NCI-H1105 treated with DMSO at 0.1 percent for 48 hours (cell line): Measurements from ENCODE around the gene COMP.
A peak's percentile ranks its signal among the peaks of the same experiment; 100 is the strongest.
"Not testable (repeated sequence)": the region's sequence is repeated elsewhere in the genome, so short reads cannot be mapped to it uniquely, and the experiment has no call there.

ENCODE experiments used
- DNase-seq: peaks from one replicate; lab custom pipeline; 2025; lab: John Stamatoyannopoulos, UW

COMP gene

DNA sequence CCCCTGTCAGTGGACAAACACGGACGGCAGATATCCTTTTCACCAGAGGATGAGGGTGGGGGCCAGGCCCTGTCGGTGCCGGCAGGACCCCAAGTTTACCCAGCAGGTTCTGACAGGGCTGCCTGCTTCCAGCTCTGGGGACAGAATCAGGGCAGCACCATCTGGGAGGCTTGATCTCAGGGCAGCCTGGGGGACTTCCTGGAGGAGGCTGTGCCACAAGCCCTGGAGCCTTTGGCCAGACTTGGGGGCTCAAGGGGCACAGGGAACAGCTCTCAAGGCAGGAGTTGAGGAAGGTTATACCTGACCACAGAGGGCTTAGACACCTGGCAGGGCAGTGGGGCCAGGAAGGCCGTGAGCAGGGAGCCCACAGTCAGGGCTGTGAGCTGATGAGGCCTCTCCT lies 45.2 kb downstream of the COMP start:
- no peak for DNase-seq

DNA sequence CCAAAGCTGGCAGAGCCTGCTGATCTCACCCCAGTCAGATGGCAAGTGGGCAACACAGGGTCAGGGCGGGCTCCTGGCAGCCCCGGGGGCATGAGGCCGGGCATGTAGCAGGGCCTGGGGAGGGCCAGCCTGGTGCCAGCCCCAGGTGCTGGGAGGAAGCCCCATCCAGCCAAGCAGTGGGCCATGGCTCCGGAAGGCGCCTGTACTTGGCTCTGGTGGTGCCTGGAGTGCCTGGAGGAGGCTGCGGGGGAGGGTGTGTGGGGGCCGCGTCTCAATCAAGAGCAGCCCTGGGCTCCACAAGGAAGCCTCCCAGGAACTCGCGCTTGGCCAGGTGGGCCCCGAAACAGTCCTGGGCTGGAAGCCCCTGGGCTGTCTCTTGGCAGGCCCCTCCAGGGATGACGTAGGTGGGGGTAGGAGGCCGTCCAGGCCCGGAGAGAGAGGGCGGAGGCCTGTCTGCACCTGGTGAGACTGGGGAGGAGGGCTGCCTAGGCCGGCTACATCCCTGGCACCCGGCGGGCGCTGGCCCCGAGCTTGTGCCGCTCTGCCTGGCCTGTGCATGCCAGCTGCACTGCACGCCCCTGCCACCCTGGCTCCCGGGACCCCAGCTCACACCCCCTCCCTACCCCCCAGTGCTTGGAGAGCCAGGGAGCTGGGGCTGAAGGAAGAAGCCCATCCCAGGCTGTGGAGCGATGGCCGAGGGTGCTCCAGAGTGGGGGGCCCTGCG lies 45.9 kb downstream of the COMP start:
- DNase-seq = no peak

DNA sequence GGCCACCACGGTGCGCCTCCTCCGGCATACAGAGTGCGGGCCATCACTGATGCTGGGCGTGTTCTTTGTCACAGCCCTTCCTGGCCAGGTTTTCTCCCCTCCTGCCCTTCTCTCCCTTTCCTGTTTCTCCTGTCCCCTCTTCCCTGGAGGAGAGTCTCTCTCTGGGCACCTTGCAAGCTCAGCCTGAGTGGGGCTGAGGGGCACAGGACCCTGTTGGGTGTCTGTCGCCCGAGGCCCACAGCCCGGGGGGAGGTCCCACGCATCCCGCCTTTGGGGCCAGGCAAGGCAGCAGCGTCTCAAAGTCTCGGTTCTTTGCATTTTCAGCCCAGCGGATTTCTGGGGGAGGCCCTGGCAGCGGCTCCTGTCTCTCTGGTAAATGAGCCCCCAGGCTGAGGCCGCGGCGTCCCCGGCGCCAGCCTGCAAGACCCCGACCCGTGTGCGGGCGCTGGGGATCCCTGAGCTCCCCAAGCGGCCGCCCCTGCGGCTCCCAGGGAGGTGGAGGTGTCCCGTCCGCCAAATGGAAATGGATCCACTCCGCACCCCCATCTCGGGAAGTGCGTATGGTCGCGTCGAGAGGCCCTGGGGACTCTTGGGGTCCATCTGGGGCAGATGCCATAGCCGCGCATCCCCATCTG lies 47.2 kb downstream of the COMP start:
- DNase-seq = no peak

DNA sequence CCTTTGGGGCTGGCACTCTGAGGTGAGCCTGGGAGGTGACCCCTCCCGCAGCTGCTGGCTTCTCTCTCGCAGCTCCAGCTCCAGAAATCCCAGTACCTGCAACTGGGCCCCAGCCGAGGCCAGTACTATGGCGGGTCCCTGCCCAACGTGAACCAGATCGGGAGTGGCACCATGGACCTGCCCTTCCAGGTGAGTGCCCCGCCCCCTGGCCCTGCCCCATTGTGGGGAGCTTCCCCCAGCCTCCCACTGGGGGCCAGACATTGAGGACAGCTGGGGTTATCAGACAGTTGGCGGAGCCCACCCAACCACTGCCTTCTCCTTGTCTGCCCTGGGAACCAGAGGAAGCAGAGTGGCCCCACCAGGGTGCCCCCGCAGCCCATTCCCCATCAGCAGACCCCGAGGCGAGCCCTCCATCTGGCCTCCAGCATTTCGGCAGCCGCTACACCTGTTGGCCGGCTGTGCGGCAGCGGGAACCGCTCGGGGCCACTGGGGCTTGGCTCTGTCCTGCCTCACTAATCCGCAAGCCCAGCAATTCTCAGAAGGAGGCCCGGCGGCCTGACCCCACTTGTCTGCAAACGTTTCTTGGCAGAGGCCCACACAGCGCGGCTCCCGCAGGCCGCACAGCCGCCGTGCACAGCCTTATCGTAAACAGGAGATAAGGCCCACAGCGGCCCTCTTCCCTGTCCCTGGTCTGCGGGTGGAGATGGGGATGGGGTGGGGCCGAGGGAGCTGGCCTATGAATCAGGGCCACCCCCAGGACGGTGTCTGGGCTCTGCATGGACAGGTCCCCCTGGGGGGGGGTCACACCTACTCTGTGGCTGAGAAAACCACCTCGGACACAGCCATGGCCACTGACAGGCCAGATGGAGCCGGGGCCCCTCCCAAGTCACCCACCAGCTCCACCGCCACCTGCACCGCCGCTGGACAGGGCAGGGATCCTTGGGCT lies 48.0 kb downstream of the COMP start:
- DNase-seq = no peak

DNA sequence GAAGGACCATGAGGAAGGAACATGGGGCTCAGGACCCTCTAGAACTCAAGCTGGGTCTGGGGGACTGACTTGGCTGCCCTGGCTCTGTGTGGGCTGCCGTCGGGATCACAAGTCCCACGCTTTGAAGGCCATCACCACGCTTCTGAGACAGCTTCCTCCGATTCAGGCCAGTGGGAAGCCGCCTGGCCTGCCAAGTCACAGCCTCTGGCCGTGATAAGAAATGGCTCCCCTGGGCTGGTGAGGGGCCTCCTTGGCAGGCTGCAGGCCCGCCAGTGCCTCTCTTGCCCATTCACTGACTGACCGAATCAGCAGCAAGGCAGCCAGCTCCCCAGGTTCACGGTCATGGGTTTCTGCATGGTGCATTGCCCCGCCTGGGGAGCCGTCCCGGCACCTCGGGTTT lies 48.8 kb downstream of the COMP start:
- no peak for DNase-seq

DNA sequence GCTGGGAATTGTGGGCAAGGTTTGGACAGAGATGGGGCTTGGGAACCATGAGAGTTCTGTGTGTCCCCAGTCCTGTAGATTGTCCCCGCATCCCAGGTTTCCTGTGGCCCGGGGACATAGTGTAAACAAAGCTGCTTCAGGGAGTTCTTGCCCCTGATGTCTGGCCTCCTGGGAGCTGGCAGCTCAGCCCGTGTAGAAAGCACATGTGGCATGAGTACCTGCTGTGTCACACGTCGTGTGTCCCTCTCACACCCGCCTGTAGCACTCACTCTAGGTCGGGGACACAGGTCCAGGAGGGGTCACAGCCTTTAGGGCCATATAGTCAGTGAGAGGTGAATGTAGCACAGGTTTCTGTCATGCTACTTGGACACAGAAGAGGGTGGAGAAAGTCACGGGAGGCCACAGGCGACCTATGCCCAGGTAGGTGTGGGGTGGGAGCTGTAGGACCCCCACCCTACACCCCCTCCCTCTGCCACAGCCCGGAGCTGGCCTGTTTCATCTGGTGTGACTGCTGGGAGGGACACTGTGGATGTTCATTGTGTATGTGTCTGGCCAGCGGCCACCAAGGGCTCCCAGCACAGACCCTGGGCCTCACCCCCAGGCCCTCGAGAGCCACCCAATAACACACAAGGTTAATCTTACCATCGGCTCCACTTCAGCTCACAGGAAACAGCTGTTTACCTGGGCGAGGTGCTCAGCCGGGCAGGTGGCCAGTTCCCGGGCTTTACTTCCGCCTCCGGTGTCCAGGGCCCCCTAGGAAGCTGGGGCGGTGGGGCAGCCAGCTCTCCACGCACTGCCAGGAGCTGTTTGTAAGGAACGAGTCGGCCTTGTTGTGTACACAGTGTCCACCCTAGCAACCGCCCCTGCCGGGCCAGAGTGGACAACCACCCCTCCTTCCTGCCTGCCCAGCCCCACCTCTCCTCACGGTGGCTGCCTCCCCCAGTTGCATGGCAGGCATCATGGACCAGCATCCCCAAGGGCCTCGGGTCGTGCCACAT lies 49.7 kb downstream of the COMP start:
- peak; percentile 24 for DNase-seq

DNA sequence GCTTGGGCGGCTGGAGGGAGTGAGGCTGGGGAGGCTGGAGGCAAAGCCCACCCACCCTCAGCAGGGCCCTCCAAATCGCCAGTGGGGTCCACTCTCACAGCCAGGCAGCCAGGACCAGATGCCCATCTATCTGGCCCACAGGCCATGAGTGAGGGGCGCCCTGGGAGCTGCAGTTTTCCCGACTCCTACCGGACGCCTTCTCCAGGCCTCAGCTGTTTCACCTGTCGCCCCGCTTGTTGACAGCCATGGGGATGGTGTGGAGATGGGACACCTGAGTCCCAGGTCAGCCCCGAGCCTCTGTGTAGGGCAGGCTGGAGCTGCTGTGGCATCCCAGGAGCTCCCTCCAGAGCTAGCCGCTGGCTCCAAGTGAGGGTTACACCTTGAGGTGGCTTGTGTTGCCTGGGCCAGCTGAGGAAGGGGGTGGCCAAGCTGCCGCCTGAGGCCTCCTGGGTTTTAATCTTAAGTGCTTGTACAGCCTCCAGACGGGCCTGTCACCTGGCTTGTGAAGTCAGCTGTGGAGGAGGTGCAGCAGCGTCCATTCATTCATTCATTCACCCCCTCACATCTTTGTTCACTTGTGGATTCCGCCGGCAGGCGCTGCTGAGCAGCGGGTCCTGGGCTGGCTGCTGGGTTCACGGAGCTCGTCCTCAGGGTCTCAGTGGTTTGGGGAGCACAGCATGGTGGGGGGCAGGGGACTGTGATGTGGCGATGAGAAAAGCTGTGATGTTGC lies 52.0 kb downstream of the COMP start:
- no peak for DNase-seq

DNA sequence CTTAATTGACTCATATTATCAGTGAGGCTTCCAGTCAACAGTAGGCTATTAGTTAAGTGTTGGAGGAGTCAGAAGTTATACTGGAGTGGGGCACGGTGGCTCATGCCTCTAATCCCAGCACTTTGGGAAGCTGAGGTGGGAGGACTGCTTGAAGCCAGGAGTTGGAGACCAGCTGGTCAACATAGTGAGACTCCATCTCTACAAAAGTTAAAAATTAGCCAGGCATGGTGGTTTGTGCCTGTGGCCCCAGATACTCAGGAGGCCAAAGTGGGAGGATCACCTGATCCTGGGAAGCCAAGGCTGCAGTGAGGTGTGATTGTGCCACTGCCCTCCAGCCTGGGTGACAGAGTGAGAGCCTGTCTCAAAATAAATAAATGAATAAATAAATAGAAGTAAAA lies 53.2 kb downstream of the COMP start:
- no peak for DNase-seq

DNA sequence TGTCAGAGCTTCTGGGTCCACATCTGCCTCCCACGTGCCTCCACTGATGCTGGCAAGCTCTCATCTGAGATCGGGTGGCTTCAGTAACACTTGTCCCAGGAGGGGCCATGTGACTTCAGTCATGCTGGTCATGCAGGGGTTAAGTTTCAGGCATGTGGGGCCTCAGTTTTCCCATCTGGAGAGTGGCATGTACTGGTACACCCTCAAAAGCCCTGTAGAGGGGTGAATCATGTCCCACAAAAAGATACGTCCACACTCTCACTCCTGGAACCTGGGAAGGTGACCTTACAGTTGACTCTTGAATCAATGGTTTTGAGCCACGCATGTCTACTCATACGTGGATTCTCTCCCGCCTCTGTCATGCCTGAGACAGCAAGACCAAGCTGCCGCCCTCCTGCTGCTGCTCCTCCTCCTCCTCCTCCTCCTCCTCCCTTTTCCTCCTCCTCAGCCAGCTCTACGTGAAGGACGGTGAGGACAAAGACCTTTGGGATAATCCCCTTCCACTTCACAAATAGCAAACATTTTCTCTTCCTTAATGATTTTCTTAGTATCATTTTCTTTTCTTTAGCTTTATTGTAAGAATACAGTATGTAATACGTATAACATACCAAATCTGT lies 53.7 kb downstream of the COMP start:
- no peak for DNase-seq

DNA sequence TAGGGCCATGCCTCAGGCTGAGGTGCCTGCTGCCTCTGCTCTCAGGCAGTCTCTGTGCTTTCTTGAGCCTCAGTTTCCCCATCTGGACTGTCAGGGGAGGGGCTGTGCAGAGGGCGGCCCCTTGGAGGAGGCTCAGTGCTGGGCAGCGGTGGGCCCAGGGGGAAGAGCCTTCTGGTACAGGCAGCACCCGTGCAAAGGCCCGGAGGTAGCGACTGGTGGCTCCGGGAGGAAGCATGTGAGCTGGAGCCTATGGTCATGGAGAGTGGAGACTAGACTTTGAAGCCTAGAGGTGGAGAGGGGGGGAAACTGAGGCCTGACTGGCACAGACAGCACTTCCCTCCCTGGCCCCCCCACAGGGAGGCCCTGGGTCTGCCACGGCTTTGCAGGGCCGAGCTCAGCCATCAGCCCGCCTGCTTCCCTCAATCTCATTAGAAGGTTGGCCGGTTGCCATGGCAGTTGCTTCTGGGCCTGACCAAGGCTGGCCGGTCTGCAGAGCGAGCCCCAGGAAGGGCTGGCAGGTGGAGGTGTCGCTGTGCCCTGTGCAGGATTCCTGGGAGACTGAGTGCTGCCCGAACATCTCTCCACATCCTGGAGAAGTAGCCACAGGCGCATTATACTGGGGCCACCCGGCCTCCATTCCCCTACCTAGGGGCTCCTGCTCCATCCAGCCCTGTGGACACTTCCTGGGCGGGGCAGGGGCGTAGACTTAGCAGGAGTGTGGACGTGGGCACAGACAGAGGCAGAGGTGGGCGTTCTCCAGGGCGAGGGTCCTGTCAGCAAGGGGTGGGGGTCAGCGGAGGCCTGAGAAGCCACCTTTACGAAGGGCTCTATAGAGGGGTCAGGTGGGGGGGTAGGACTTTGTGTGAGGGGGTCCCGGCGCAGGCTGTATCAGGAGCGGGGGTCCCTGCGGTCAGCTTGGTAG lies 54.4 kb downstream of the COMP start:
- DNase-seq = no peak

DNA sequence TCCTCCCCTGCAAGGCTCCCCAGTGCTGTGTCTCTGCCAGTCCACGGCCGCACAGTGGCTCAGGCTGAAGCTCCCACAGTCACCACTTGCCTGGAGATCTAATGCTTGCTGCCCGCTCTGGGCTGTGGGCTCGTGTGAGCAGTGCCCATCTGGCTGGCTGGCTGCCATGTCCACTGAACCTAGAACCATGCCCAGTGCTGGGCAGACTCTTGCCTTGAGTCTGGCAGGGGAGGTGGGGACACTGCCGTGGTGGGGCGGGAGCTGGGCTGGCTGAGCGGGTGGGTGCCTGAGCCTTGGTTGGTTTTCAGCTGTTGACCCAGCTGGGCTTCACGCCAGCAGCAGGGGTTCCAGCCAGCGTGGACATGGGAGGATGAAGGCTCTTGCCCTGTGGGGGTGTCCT lies 55.4 kb downstream of the COMP start:
- DNase-seq = no peak

DNA sequence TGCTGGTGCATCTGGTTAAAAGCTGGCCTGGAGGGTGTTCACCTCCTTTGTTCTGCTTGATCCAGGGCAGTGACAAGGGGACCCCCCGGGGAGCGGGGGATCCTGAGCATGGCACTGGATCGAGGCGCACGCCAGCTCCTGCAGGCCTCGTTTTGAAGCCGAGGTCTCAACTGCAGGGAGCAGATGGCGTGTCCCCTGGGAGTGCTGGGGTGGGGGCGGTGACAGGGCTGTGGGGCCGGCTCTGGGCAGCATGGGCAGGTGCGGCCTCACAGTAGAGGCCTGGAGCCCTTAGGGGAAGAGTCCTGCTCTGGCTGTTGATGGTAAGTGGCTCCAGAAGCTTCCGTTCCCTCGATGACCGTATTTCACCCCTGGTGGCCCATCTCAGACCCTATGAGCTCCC lies 55.8 kb downstream of the COMP start:
- DNase-seq = no peak

DNA sequence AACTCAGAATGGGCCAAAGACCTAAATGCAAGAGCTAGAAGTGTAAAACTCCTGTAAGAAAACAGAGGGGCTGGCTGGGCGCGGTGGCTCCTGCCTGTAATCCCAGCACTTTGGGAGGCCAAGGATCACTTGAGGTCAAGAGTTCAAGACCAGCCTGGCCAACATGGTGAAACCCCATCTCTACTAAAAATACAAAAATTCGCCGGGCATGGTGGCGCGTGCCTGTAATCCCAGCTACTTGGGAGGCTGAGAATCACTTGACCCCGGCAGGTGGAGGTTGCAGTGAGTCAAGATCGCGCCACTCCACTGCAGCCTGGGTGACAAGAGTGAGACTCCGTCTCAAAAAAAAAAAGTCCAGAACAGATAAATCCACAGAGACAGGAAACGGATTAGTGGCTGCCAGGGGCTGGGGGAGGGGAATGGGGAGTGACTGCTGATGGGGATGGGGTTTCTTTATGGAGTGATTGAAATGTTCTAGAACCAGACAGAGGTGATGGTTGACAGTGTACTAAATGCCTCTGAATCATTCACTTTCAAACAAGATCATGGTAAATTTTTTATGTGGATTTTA lies 57.3 kb downstream of the COMP start:
- not testable (repeated sequence) for DNase-seq

DNA sequence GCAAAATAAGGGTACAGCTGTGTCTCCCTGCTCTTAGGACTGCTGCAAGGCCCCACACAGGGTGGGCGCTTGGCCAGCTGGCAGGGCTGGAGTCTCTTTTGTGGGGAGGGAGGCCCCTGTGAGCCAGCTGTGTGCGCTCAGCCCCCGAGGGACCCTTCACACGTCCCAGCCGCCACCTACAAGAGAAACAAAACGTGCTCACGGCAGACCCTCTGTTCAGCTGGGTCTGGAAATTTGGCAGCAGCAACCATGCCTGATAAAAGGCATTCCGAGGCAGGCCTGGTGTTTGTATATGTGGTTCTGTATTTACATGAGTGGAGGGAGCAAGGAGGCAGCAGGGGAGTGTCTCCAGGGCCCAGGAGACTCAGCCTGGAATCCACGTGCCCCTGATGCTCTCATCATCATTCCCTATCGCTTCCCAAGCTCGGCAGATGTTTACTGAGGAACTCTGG lies 57.9 kb downstream of the COMP start:
- peak; percentile 45 for DNase-seq
